Large intestine (tissue), 3 donors: ENCODE data around the gene ENOSF1. TPM values are rescaled to one million over a fixed set of nuclear protein-coding genes. Genes with fewer than 3 reads are reported as not detected.
"Not testable (repeated sequence)": the region's sequence is repeated elsewhere in the genome, so short reads cannot be mapped to it uniquely, and the experiment has no call there.

Source experiments
- DNase-seq, 2 donors: peaks; one replicate each; pipeline versions ENCODE4 v3.0.0 to v3.0.0-alpha.2; 2013
- H3K27ac ChIP-seq: one replicate; pipeline ENCODE4 v1.5.1; 2013; ENCODE audit warnings: low read length
- H3K27me3 ChIP-seq: 2 replicates; pipeline ENCODE4 v1.6.1; 2013; ENCODE audit warnings: low read length; ENCODE audit not compliant: control insufficient read depth, insufficient read depth
- H3K36me3 ChIP-seq: 2 replicates; pipeline ENCODE4 v1.6.1; 2013; ENCODE audit warnings: low read length; ENCODE audit not compliant: control insufficient read depth, insufficient read depth
- H3K4me1 ChIP-seq: one replicate; pipeline ENCODE4 v1.6.1; 2013; ENCODE audit warnings: low read length; ENCODE audit not compliant: control insufficient read depth, insufficient read depth
- H3K4me3 ChIP-seq: one replicate; pipeline ENCODE4 v1.5.1; 2013; ENCODE audit warnings: low read length
- H3K9me3 ChIP-seq: one replicate; pipeline ENCODE4 v1.6.1; 2013; ENCODE audit warnings: mild to moderate bottlenecking, low read depth, low read length, moderate library complexity; ENCODE audit not compliant: control insufficient read depth
- WGBS: methylation state at CpG from one replicate; pipeline ENCODE4 v1.1.5; 2013; ENCODE audit warnings: low lambda C conversion rate; ENCODE audit not compliant: insufficient coverage; 5-methylcytosine and 5-hydroxymethylcytosine counted together
- polyA plus RNA-seq: library from polyadenylated mRNA; unstranded; fragments of 120-200 nt; gene quantifications from one replicate; pipeline ENCODE4 v1.2.1, GENCODE V29; 2013

The ENOSF1 gene
- polyA plus RNA-seq, 1 donor, result 291 TPM

- H3K4me1 ChIP-seq, result peaks cover 58% of the 10 kb centered on the region
- no peaks in the 10 kb centered on the region for H3K9me3 ChIP-seq
- DNase-seq, result peak in 1 of 2 donors; percentile 66
- peak overlapping the region; percentile 91 for H3K27ac ChIP-seq
- H3K36me3 ChIP-seq, result peaks cover 72% of the 10 kb centered on the region
- no peaks in the 10 kb centered on the region for H3K27me3 ChIP-seq
- no peak overlapping the region for H3K4me3 ChIP-seq
- no CpG with 5 or more reads among the region's 11 CpGs for WGBS
Measured at GRCh38 chr18:686339-687111, 25.9 kb downstream of the ENOSF1 start.

GRCh38 chr18:685438-685837, 27.0 kb downstream of the ENOSF1 start:
- 57% methylated on average over 3 of the region's 3 CpGs for WGBS
- Histone ChIP-seq H3K36me3 (peaks cover 72% of the 10 kb centered on the region), H3K4me1 (peaks cover 68% of the 10 kb centered on the region)

GRCh38 chr18:683531-683930, 28.9 kb downstream of the ENOSF1 start:
- WGBS, result no CpG with 5 or more reads among the region's 5 CpGs
- no peak for DNase-seq
- no peaks in the 10 kb centered on the region for H3K27me3 ChIP-seq
- no peaks in the 10 kb centered on the region for H3K9me3 ChIP-seq
- H3K4me3 ChIP-seq, result no peak overlapping the region
- peaks cover 84% of the 10 kb centered on the region for H3K4me1 ChIP-seq
- H3K27ac ChIP-seq, result peak overlapping the region; percentile 91
- H3K36me3 ChIP-seq, result peaks cover 69% of the 10 kb centered on the region

More at GRCh38 chr18:685438-685837, 27.0 kb downstream of the ENOSF1 start:
- H3K4me3 ChIP-seq, result no peak overlapping the region
- H3K27me3 ChIP-seq, result no peaks in the 10 kb centered on the region
- peak overlapping the region; percentile 91 for H3K27ac ChIP-seq
- H3K9me3 ChIP-seq, result no peaks in the 10 kb centered on the region
- DNase-seq, result no peak

- peak in 1 of 2 donors; percentile 73 for DNase-seq
- H3K27me3 ChIP-seq, result no peaks in the 10 kb centered on the region
- H3K4me1 ChIP-seq, result peaks cover 83% of the 10 kb centered on the region
- H3K36me3 ChIP-seq, result peaks cover 70% of the 10 kb centered on the region
- no peak overlapping the region for H3K4me3 ChIP-seq
- H3K27ac ChIP-seq, result peak overlapping the region; percentile 91
- no peaks in the 10 kb centered on the region for H3K9me3 ChIP-seq
Measured at GRCh38 chr18:682833-683232, 29.6 kb downstream of the ENOSF1 start.

- DNase-seq, H3K4me3 ChIP-seq, H3K27me3 ChIP-seq, H3K9me3 ChIP-seq: not testable (repeated sequence)
- Histone ChIP-seq H3K4me1 (peaks cover 80% of the 10 kb centered on the region), H3K36me3 (peaks cover 71% of the 10 kb centered on the region), H3K27ac (peak overlapping the region; percentile 91)
- WGBS, result no CpG with 5 or more reads among the region's 9 CpGs
Measured at GRCh38 chr18:682416-682815, 30.0 kb downstream of the ENOSF1 start.

GRCh38 chr18:681985-682384, 30.4 kb downstream of the ENOSF1 start:
- no CpG with 5 or more reads among the region's 5 CpGs for WGBS
- no peak overlapping the region for H3K4me3 ChIP-seq

GRCh38 chr18:680392-680791, 32.0 kb downstream of the ENOSF1 start:
- Histone ChIP-seq H3K9me3 (no peaks in the 10 kb centered on the region), H3K4me1 (peaks cover 61% of the 10 kb centered on the region), H3K36me3 (peaks cover 74% of the 10 kb centered on the region), H3K27me3 (no peaks in the 10 kb centered on the region), H3K27ac (peak overlapping the region; percentile 78), H3K4me3 (no peak overlapping the region)
- WGBS, result no CpG with 5 or more reads among the region's 4 CpGs
- DNase-seq, result no peak

More at GRCh38 chr18:681985-682384, 30.4 kb downstream of the ENOSF1 start:
- no peak for DNase-seq
- Histone ChIP-seq H3K27ac (peak overlapping the region; percentile 91), H3K36me3 (peaks cover 71% of the 10 kb centered on the region), H3K4me1 (peaks cover 75% of the 10 kb centered on the region), H3K27me3 (no peaks in the 10 kb centered on the region), H3K9me3 (no peaks in the 10 kb centered on the region)

GRCh38 chr18:679516-679915, 32.9 kb downstream of the ENOSF1 start:
- H3K27me3 ChIP-seq, result no peaks in the 10 kb centered on the region
- peak overlapping the region; percentile 78 for H3K27ac ChIP-seq
- no CpG with 5 or more reads among the region's 4 CpGs for WGBS
- H3K9me3 ChIP-seq, result no peaks in the 10 kb centered on the region
- peak; percentile 88 to 92 for DNase-seq
- H3K36me3 ChIP-seq, result peaks cover 78% of the 10 kb centered on the region
- H3K4me3 ChIP-seq, result no peak overlapping the region
- peaks cover 52% of the 10 kb centered on the region for H3K4me1 ChIP-seq

GRCh38 chr18:678482-679182, 33.8 kb downstream of the ENOSF1 start:
- H3K27me3 ChIP-seq, result no peaks in the 10 kb centered on the region
- H3K4me1 ChIP-seq, result peaks cover 48% of the 10 kb centered on the region
- H3K36me3 ChIP-seq, result peaks cover 82% of the 10 kb centered on the region
- no peak overlapping the region for H3K4me3 ChIP-seq
- WGBS, result no CpG with 5 or more reads among the region's 15 CpGs
- DNase-seq, result no peak
- H3K27ac ChIP-seq, result peak overlapping the region; percentile 78
- H3K9me3 ChIP-seq, result no peaks in the 10 kb centered on the region

- peaks cover 84% of the 10 kb centered on the region for H3K36me3 ChIP-seq
- peak in 1 of 2 donors; percentile 64 for DNase-seq
- peaks cover 42% of the 10 kb centered on the region for H3K4me1 ChIP-seq
- WGBS, result no CpG with 5 or more reads among the region's 14 CpGs
- H3K27ac ChIP-seq, result peak overlapping the region; percentile 78
- no peaks in the 10 kb centered on the region for H3K27me3 ChIP-seq
- no peak overlapping the region for H3K4me3 ChIP-seq
- no peaks in the 10 kb centered on the region for H3K9me3 ChIP-seq
Measured at GRCh38 chr18:677951-678381, 34.5 kb downstream of the ENOSF1 start.
